GM23338 (cell line): ENCODE results near the gene NXPH2. TPM values are rescaled to one million over a fixed set of nuclear protein-coding genes. Genes with fewer than 3 reads are reported as not detected.

Experiments
- ATAC-seq: fragments of 200-7000 bp; cut with Tn5 transposase; 3 replicates; pipeline ENCODE4 v1.9.1; 2020
- DNase-seq: peaks from one replicate; pipeline ENCODE4 v3.0.0-alpha.2; 2015; ENCODE audit warnings: low spot score
- H2AFZ ChIP-seq: fragments of 200-600 bp; sonication (generic); 2 replicates; pipeline ENCODE4 v1.8.0; 2016; ENCODE audit warnings: antibody characterized with exemption, mild to moderate bottlenecking, moderate library complexity
- H3F3A ChIP-seq: fragments of 200-600 bp; sonication (generic); replicated peaks from 2 replicates; pipeline ENCODE4 v1.8.0; 2017; ENCODE audit warnings: antibody characterized with exemption, mixed run types, low read depth
- H3K27ac ChIP-seq: fragments of 200-600 bp; sonication (generic); 2 replicates; pipeline ENCODE4 v1.6.1; 2016; ENCODE audit warnings: low read depth
- H3K27me3 ChIP-seq: fragments of 200-600 bp; sonication (generic); 2 replicates; pipeline ENCODE4 v1.8.0; 2016; ENCODE audit warnings: mild to moderate bottlenecking, mixed run types, moderate library complexity; ENCODE audit not compliant: insufficient read depth
- H3K36me3 ChIP-seq: fragments of 200-600 bp; sonication (generic); 2 replicates; pipeline ENCODE4 v1.8.0; 2016; ENCODE audit warnings: mild to moderate bottlenecking; ENCODE audit not compliant: insufficient read depth
- H3K4me1 ChIP-seq: fragments of 200-600 bp; sonication (generic); 2 replicates; pipeline ENCODE4 v1.8.0; 2016; ENCODE audit warnings: mild to moderate bottlenecking, moderate library complexity; ENCODE audit not compliant: insufficient read depth
- H3K4me2 ChIP-seq: fragments of 200-600 bp; sonication (generic); 2 replicates; pipeline ENCODE4 v1.7.1; 2017; ENCODE audit warnings: mixed run types
- H3K4me3 ChIP-seq: fragments of 200-600 bp; sonication (generic); 2 replicates; pipeline ENCODE4 v1.6.1; 2016; ENCODE audit warnings: mixed run types
- H3K79me2 ChIP-seq: fragments of 200-600 bp; sonication (generic); replicated peaks from 2 replicates; pipeline ENCODE4 v1.8.0; 2017; ENCODE audit warnings: mild to moderate bottlenecking; ENCODE audit not compliant: insufficient read depth
- H3K9me2 ChIP-seq: fragments of 200-600 bp; sonication (generic); 2 replicates; pipeline ENCODE4 v1.8.0; 2017; ENCODE audit not compliant: insufficient read depth
- H4K20me1 ChIP-seq: fragments of 200-600 bp; sonication (generic); replicated peaks from 2 replicates; pipeline ENCODE4 v1.8.0; 2017; ENCODE audit warnings: mild to moderate bottlenecking; ENCODE audit not compliant: insufficient read depth
- H3K27ac Mint-ChIP-seq: 2 replicates; pipeline ENCODE4 v1.8.0; 2020; ENCODE audit warnings: inconsistent platforms, mild to moderate bottlenecking, moderate library complexity, mixed read lengths
- H3K27me3 Mint-ChIP-seq: 3 replicates; pipeline ENCODE4 v1.8.0; 2022; ENCODE audit warnings: low read depth, mild to moderate bottlenecking, moderate library complexity, mixed read lengths, inconsistent platforms; ENCODE audit not compliant: insufficient read depth, poor library complexity
- H3K36me3 Mint-ChIP-seq: 3 replicates; pipeline ENCODE4 v1.8.0; 2021; ENCODE audit warnings: low read depth, mild to moderate bottlenecking, inconsistent platforms, moderate library complexity, mixed read lengths
- H3K4me1 Mint-ChIP-seq: 3 replicates; pipeline ENCODE4 v1.8.0; 2020; ENCODE audit warnings: mild to moderate bottlenecking, inconsistent platforms, mixed read lengths
- H3K4me3 Mint-ChIP-seq: 3 replicates; pipeline ENCODE4 v1.8.0; 2021; ENCODE audit warnings: moderate library complexity, mild to moderate bottlenecking, inconsistent platforms, mixed read lengths
- H3K9me3 Mint-ChIP-seq: 3 replicates; pipeline ENCODE4 v1.8.0; 2020; ENCODE audit warnings: moderate library complexity, mild to moderate bottlenecking, inconsistent platforms, mixed read lengths
- CREB1 ChIP-seq: fragments of 250-450 bp; sonication (Bioruptor Pico); IDR thresholded peaks from 2 replicates; pipeline ENCODE4 v1.5.0; 2020; ENCODE audit warnings: low read depth, mild to moderate bottlenecking, moderate library complexity
- ETS1 ChIP-seq: IDR thresholded peaks from 2 replicates; pipeline ENCODE4 v1.6.1; 2016; ENCODE audit warnings: antibody characterized with exemption
- EZH2 ChIP-seq: fragments of 200-600 bp; sonication (generic); IDR thresholded peaks from one replicate; pipeline ENCODE4 v1.8.0; 2017; ENCODE audit warnings: antibody characterized with exemption, mild to moderate bottlenecking, low read depth; ENCODE audit not compliant: unreplicated experiment
- EZH2phosphoT487 ChIP-seq: fragments of 200-600 bp; sonication (generic); IDR thresholded peaks from one replicate; pipeline ENCODE4 v1.8.1; 2018; ENCODE audit warnings: antibody characterized with exemption; ENCODE audit not compliant: unreplicated experiment
- NANOG ChIP-seq: IDR thresholded peaks from 2 replicates; pipeline ENCODE4 v1.6.1; 2016; ENCODE audit warnings: antibody characterized with exemption, borderline replicate concordance
- POLR2AphosphoS5 ChIP-seq: IDR thresholded peaks from 2 replicates; pipeline ENCODE4 v1.6.1; 2016; ENCODE audit warnings: antibody characterized with exemption, low read depth
- REST ChIP-seq: IDR thresholded peaks from one replicate; pipeline ENCODE4 v1.6.1; 2018; ENCODE audit warnings: antibody characterized with exemption; ENCODE audit not compliant: unreplicated experiment
- STAT1 ChIP-seq: IDR thresholded peaks from one replicate; pipeline ENCODE4 v1.6.1; 2016; ENCODE audit warnings: antibody characterized with exemption; ENCODE audit not compliant: unreplicated experiment
- ZNF114 ChIP-seq: fragments of 250-450 bp; sonication (Bioruptor Pico); IDR thresholded peaks from 2 replicates; pipeline ENCODE4 v1.5.0; 2020; ENCODE audit warnings: mild to moderate bottlenecking, moderate library complexity
- ZNF331 ChIP-seq: fragments of 250-450 bp; sonication (Bioruptor Pico); IDR thresholded peaks from 2 replicates; pipeline ENCODE4 v1.5.0; 2020; ENCODE audit warnings: low read depth, mild to moderate bottlenecking, moderate library complexity
- ZNF462 ChIP-seq: fragments of 250-450 bp; sonication (Bioruptor Pico); IDR thresholded peaks from 2 replicates; pipeline ENCODE4 v1.5.0; 2020; ENCODE audit warnings: mild to moderate bottlenecking, moderate library complexity
- polyA plus RNA-seq: library from polyadenylated mRNA; unstranded; fragments of >200 nt; fragmentation: Nextera tagmentation; extraction: Ambion mirVana; gene quantifications from 2 replicates; pipeline ENCODE4 v1.2.1, GENCODE V29; 2016
- total RNA-seq: library from RNA; depleted of rRNA; stranded (reverse); fragments of >200 nt; shearing (Covaris generic); gene quantifications from 2 replicates; pipeline ENCODE4 v1.2.3, GENCODE V29; 2014

NXPH2 gene
- total and polyA plus RNA-seq, 2 experiments from 2014 or later, result 2.7 to 8.3 TPM

GRCh38 chr2:138712212-138712979 is 67.8 kb downstream of the NXPH2 start:
- Histone ChIP-seq H3K4me1 (peaks cover 2% of the 10 kb centered on the region), H3F3A (no peaks in the 10 kb centered on the region), H3K79me2 (no peaks in the 10 kb centered on the region), H3K36me3 (no peaks in the 10 kb centered on the region), H2AFZ (no peak overlapping the region), H3K27ac (no peak overlapping the region), H3K4me3 (no peak overlapping the region), H3K27me3 (no peaks in the 10 kb centered on the region), H3K9me2 (no peaks in the 10 kb centered on the region), H4K20me1 (no peaks in the 10 kb centered on the region), H3K4me2 (no peak overlapping the region)
- no peak for TF ChIP-seq EZH2
- no peak for TF ChIP-seq ZNF331 (CRISPR knock-in tag)
- no peak for TF ChIP-seq NANOG
- no peak for TF ChIP-seq ETS1
- TF ChIP-seq STAT1, result no peak
- TF ChIP-seq EZH2phosphoT487, result no peak
- TF ChIP-seq REST, result no peak
- no peak overlapping the region for H3K4me3 Mint-ChIP-seq
- no peaks in the 10 kb centered on the region for H3K9me3 Mint-ChIP-seq
- H3K27me3 Mint-ChIP-seq, result peaks cover 3% of the 10 kb centered on the region
- peaks cover under 1% of the 10 kb centered on the region; the same call in 2 of the 3 replicates for H3K4me1 Mint-ChIP-seq
- no peak overlapping the region for H3K27ac Mint-ChIP-seq
- H3K36me3 Mint-ChIP-seq, result no peaks in the 10 kb centered on the region
- ATAC-seq (no peak), DNase-seq (no peak)

- TF ChIP-seq ZNF114 (CRISPR knock-in tag) (no peak), POLR2AphosphoS5 (no peak), EZH2 (no peak), CREB1 (CRISPR knock-in tag) (no peak), ZNF462 (no peak), STAT1 (no peak), ZNF331 (CRISPR knock-in tag) (no peak)
- Histone ChIP-seq H3K27me3 (no peaks in the 10 kb centered on the region), H3K4me3 (no peak overlapping the region), H3K27ac (no peak overlapping the region), H3F3A (no peaks in the 10 kb centered on the region), H3K36me3 (no peaks in the 10 kb centered on the region), H3K4me1 (no peaks in the 10 kb centered on the region), H2AFZ (no peak overlapping the region), H4K20me1 (no peaks in the 10 kb centered on the region), H3K79me2 (no peaks in the 10 kb centered on the region), H3K9me2 (no peaks in the 10 kb centered on the region), H3K4me2 (no peak overlapping the region)
- no peak overlapping the region for H3K27ac Mint-ChIP-seq
- no peaks in the 10 kb centered on the region for H3K9me3 Mint-ChIP-seq
- no peaks in the 10 kb centered on the region for H3K36me3 Mint-ChIP-seq
- no peak overlapping the region for H3K4me3 Mint-ChIP-seq
- ATAC-seq (no peak), DNase-seq (no peak)
- H3K4me1 Mint-ChIP-seq, result no peaks in the 10 kb centered on the region
- H3K27me3 Mint-ChIP-seq, result peaks cover 3% of the 10 kb centered on the region
These were observed 68.4 kb downstream of the NXPH2 start for GRCh38 chr2:138711812-138712211.
